Measurements from ENCODE around the gene HK1.

The HK1 gene

DNA sequence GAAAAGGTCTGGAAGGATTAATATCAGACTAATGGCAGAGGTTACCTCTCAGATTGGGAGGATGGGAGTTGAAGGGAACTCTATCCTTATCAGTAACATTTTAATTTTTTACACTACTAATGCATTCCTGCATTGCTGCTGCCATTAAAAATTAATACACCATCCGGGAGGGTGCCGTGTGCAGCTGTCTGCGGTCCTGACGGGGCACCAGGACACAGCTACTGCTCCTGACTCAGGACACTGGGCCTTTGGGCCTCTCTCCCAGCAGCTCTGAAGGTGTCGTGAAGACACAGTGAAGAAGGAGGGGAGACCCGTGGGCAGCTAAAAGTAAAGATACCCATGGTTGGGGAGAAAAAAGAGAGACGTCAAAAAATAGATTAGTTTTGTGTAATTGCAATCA, 23.4 kb upstream of the HK1 start:
- intact Hi-C loops (cut with DNase I; ENCODE audit: low total_unique reads), result no loop called here
- Histone ChIP-seq H3K9me3 (peaks cover 0 to 7% (median 0%) of the 10 kb centered on the region in 3 donors), H3K27ac (no peak overlapping the region), H3K27me3 (no peaks in the 10 kb centered on the region), H3K4me3 (no peak overlapping the region), H3K36me3 (no peaks in the 10 kb centered on the region), H3K4me1 (no peaks in the 10 kb centered on the region)
- TF ChIP-seq, protein P1, sequence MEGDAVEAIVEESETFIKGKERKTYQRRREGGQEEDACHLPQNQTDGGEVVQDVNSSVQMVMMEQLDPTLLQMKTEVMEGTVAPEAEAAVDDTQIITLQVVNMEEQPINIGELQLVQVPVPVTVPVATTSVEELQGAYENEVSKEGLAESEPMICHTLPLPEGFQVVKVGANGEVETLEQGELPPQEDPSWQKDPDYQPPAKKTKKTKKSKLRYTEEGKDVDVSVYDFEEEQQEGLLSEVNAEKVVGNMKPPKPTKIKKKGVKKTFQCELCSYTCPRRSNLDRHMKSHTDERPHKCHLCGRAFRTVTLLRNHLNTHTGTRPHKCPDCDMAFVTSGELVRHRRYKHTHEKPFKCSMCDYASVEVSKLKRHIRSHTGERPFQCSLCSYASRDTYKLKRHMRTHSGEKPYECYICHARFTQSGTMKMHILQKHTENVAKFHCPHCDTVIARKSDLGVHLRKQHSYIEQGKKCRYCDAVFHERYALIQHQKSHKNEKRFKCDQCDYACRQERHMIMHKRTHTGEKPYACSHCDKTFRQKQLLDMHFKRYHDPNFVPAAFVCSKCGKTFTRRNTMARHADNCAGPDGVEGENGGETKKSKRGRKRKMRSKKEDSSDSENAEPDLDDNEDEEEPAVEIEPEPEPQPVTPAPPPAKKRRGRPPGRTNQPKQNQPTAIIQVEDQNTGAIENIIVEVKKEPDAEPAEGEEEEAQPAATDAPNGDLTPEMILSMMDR (IDR thresholded peaks at IDR 0.05), result no peak
- DNase-seq, result no peak

DNA sequence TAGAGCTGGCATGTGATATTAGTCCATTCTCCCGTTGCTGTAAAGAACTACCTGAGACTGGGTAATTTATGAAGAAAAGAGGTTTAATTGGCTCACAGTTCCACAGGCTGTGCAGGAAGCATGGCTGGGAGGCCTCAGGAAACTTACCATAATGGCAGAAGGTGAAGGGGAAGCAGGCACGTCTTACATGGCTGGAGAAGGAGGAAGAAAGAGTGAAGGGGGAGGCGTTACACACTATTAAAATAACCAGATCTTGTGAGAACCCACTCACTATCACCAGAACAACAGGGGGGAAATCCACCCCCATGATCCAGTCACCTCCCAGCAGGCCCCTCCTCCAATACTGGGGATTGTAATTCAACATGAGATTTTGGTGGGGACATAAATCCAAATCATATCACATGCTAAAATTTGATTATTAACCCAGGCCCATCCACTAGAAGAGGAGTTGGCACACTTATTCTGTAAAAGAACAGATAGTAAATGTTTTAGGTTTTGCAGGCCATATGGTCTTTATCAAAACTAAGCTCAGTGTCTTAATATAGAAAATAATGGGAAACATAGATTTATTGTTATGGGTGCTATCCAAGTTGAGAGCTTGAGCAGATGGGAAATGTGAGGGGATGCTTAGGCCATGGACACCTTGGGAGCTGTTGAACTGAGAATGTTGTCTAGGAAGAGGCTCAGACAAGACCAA, 18.6 kb upstream of the HK1 start:
- Histone ChIP-seq H3K4me3 (no peak overlapping the region), H3K27ac (no peak overlapping the region), H3K36me3 (no peaks in the 10 kb centered on the region), H3K27me3 (no peaks in the 10 kb centered on the region), H3K4me1 (no peaks in the 10 kb centered on the region), H3K9me3 (no peaks in the 10 kb centered on the region)
- no peak for DNase-seq
- intact Hi-C loops (cut with DNase I; ENCODE audit: low total_unique reads), result no loop called here
- TF ChIP-seq, protein P1 (IDR thresholded peaks at IDR 0.05), result no peak

DNA sequence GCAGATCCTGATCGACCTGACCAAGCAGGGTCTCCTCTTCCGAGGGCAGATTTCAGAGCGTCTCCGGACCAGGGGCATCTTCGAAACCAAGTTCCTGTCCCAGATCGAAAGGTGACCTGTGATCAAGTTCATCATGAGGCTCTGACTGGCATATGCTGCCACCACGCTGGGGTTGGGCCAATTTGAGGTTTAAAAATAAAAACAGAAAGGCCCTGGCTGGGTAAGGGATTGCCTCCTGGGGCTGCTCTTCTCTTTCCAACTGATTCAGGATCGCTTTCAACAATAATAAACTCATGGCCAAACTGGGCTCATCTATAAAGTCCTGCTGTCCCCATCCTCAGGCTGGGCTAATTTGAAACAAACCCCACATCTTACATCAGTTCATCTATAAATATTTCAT, 17.1 kb upstream of the HK1 start:
- H3K27me3 ChIP-seq, result no peaks in the 10 kb centered on the region
- intact Hi-C loops (cut with DNase I; ENCODE audit: low total_unique reads), result no loop called here

DNA sequence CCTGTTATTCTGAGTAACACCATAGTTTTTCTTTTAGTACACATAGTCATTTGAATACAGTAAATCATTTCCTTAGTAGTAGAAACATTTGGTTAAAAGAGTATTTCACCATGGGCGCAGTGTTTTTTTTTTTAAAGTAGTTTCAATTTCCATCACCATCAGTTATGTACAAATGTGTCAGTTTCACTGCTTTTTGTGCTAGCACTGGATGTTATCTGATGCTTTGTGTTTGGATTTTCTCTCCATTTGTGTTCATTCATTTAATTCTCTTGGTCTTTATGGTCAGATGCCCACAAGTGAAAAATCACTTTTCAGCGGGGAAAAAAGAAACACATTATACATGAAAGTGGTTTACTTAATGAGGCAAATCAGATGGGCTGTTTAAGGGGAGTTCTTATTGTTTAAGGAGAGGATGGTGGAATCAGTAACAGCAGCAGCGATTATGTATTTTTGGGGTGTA, 16.0 kb upstream of the HK1 start:
- no peaks in the 10 kb centered on the region for H3K36me3 ChIP-seq
- DNase-seq, result no peak
- intact Hi-C loops (cut with DNase I; ENCODE audit: low total_unique reads), result no loop called here
- H3K27ac ChIP-seq, result no peak overlapping the region
- no peaks in the 10 kb centered on the region for H3K4me1 ChIP-seq
- TF ChIP-seq, protein P1 (IDR thresholded peaks at IDR 0.05), result no peak
- H3K4me3 ChIP-seq, result no peak overlapping the region
- H3K9me3 ChIP-seq, result no peaks in the 10 kb centered on the region
- peaks cover 0 to 2% of the 10 kb centered on the region in 2 donors for H3K27me3 ChIP-seq

More for the DNA sequence above, 17.1 kb upstream of the HK1 start:
- H3K36me3 ChIP-seq, result no peaks in the 10 kb centered on the region
- TF ChIP-seq, protein P1 (IDR thresholded peaks at IDR 0.05), result no peak
- no peak for DNase-seq
- no peaks in the 10 kb centered on the region for H3K9me3 ChIP-seq
- no peak overlapping the region for H3K4me3 ChIP-seq
- H3K4me1 ChIP-seq, result no peaks in the 10 kb centered on the region
- H3K27ac ChIP-seq, result no peak overlapping the region

DNA sequence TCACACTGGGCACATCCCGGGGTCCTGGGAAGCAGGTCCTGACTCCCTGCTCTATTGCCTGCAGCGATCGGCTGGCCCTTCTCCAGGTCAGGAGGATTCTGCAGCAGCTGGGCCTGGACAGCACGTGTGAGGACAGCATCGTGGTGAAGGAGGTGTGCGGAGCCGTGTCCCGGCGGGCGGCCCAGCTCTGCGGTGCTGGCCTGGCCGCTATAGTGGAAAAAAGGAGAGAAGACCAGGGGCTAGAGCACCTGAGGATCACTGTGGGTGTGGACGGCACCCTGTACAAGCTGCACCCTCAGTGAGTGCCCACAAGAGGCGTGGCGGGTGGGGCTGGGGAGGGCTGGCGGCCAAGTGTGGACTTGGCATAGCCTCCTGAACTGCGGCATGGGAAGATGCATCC, 12.8 kb upstream of the HK1 start:
- no peaks in the 10 kb centered on the region for H3K36me3 ChIP-seq
- peaks cover 0 to 2% of the 10 kb centered on the region in 2 donors for H3K27me3 ChIP-seq
- TF ChIP-seq, protein P1 (IDR thresholded peaks at IDR 0.05), result no peak
- no peaks in the 10 kb centered on the region for H3K4me1 ChIP-seq
- H3K9me3 ChIP-seq, result no peaks in the 10 kb centered on the region
- DNase-seq, result no peak
- intact Hi-C loops (cut with DNase I; ENCODE audit: low total_unique reads), result no loop called here
- H3K4me3 ChIP-seq, result no peak overlapping the region
- no peak overlapping the region for H3K27ac ChIP-seq

Measured in tibial artery (tissue), 4 donors.